Bronchial epithelial cell (primary cell): Measurements from ENCODE around the gene STAT6. TPM values are rescaled to one million over a fixed set of nuclear protein-coding genes. Genes with fewer than 3 reads are reported as not detected.
"Not testable (repeated sequence)": the region's sequence is repeated elsewhere in the genome, so short reads cannot be mapped to it uniquely, and the experiment has no call there.

Experiments used
- DNase-seq: peaks from one replicate; pipeline ENCODE4 v3.0.0-alpha.2; 2010; ENCODE audit warnings: low read depth
- FAIRE-seq: peaks from 2 replicates; lab custom pipeline; 2011; peaks lifted over from hg19 to GRCh38; lab: Jason Lieb, UNC
- H3K27me3 ChIP-seq: 2 replicates; pipeline ENCODE4 v1.5.1; 2011; ENCODE audit warnings: low read length; ENCODE audit not compliant: control insufficient read depth, insufficient read depth
- H3K36me3 ChIP-seq: 2 replicates; pipeline ENCODE4 v1.5.1; 2011; ENCODE audit warnings: low read length; ENCODE audit not compliant: control insufficient read depth, insufficient read depth
- H3K4me3 ChIP-seq: 2 replicates; pipeline ENCODE4 v1.5.1; 2011; ENCODE audit warnings: mild to moderate bottlenecking, low read depth, low read length, control low read depth
- CTCF ChIP-seq: IDR thresholded peaks from 2 replicates; pipeline ENCODE4 v1.5.1; 2011; ENCODE audit warnings: mild to moderate bottlenecking, moderate library complexity, low read length, control low read depth, inconsistent platforms; ENCODE audit not compliant: insufficient read depth, severe bottlenecking
- total RNA-seq: library from RNA; depleted of rRNA; stranded (reverse); fragments of >200 nt; gene quantifications from 2 replicates; pipeline ENCODE4 v1.2.1, GENCODE V29; 2014

Gene STAT6
- total RNA-seq, 1 donor from 2014 or later, result 30.8 TPM

GRCh38 chr12:57066245-57066644 is 44.9 kb downstream of the STAT6 start:
- DNase-seq, result no peak
- no peaks in the 10 kb centered on the region for H3K27me3 ChIP-seq
- FAIRE-seq, result no peak
- no peak for TF ChIP-seq CTCF
- H3K4me3 ChIP-seq, result no peak overlapping the region
- peaks cover 4% of the 10 kb centered on the region for H3K36me3 ChIP-seq

- TF ChIP-seq CTCF, result no peak
- Histone ChIP-seq H3K4me3 (no peak overlapping the region), H3K36me3 (peaks cover 3% of the 10 kb centered on the region), H3K27me3 (no peaks in the 10 kb centered on the region)
- DNase-seq (no peak), FAIRE-seq (no peak)
Observed at GRCh38 chr12:57063991-57064685, 47.0 kb downstream of the STAT6 start.

- no peak for DNase-seq
- no peak overlapping the region for H3K4me3 ChIP-seq
- H3K36me3 ChIP-seq, result peaks cover 6% of the 10 kb centered on the region
- FAIRE-seq, result no peak
- no peak for TF ChIP-seq CTCF
- no peaks in the 10 kb centered on the region for H3K27me3 ChIP-seq
Observed at GRCh38 chr12:57058454-57058853, 52.7 kb downstream of the STAT6 start.

- DNase-seq, result no peak
- Histone ChIP-seq H3K27me3 (no peaks in the 10 kb centered on the region), H3K36me3 (peaks cover 5% of the 10 kb centered on the region), H3K4me3 (no peak overlapping the region)
- no peak for TF ChIP-seq CTCF
- FAIRE-seq, result no peak
Observed at GRCh38 chr12:57057067-57057751, 54.0 kb downstream of the STAT6 start.

GRCh38 chr12:57055824-57056223 is 55.3 kb downstream of the STAT6 start:
- FAIRE-seq, result no peak
- no peak for TF ChIP-seq CTCF
- Histone ChIP-seq H3K36me3 (peaks cover 5% of the 10 kb centered on the region), H3K27me3 (no peaks in the 10 kb centered on the region), H3K4me3 (no peak overlapping the region)
- DNase-seq, result no peak

GRCh38 chr12:57053901-57054300 is 57.3 kb downstream of the STAT6 start:
- not testable (repeated sequence) for H3K36me3 ChIP-seq, DNase-seq, H3K27me3 ChIP-seq, FAIRE-seq, H3K4me3 ChIP-seq

GRCh38 chr12:57053146-57053545 is 58.0 kb downstream of the STAT6 start:
- not testable (repeated sequence) for DNase-seq, H3K27me3 ChIP-seq, FAIRE-seq, H3K4me3 ChIP-seq, H3K36me3 ChIP-seq
